Neuronal stem cell (in vitro differentiated cells): Measurements from ENCODE around the gene UIMC1.
"Not testable (repeated sequence)": the region's sequence is repeated elsewhere in the genome, so short reads cannot be mapped to it uniquely, and the experiment has no call there.

Experiments
- DNase-seq: peaks from one replicate; pipeline ENCODE4 v3.0.0-alpha.2; 2013; ENCODE audit warnings: low spot score
- H2AFZ ChIP-seq: one replicate; pipeline ENCODE4 v1.6.1; 2013; ENCODE audit warnings: mild to moderate bottlenecking, low read length, inconsistent platforms
- H2AK5ac ChIP-seq: 2 replicates; pipeline ENCODE4 v1.6.1; 2013; ENCODE audit warnings: low read depth, mild to moderate bottlenecking, inconsistent platforms, low read length, moderate library complexity, mixed read lengths
- H2BK120ac ChIP-seq: 2 replicates; pipeline ENCODE4 v1.6.1; 2013; ENCODE audit warnings: low read depth, mild to moderate bottlenecking, inconsistent platforms, low read length, moderate library complexity, mixed read lengths
- H2BK12ac ChIP-seq: one replicate; pipeline ENCODE4 v1.6.1; 2013; ENCODE audit warnings: low read length, inconsistent platforms
- H2BK15ac ChIP-seq: 2 replicates; pipeline ENCODE4 v1.6.1; 2013; ENCODE audit warnings: mild to moderate bottlenecking, low read length, inconsistent platforms, mixed read lengths
- H2BK5ac ChIP-seq: one replicate; pipeline ENCODE4 v1.6.1; 2013; ENCODE audit warnings: inconsistent platforms, mild to moderate bottlenecking, low read length, moderate library complexity
- H3K14ac ChIP-seq: one replicate; pipeline ENCODE4 v1.6.1; 2013; ENCODE audit warnings: low read length, inconsistent platforms
- H3K18ac ChIP-seq: 2 replicates; pipeline ENCODE4 v1.6.1; 2013; ENCODE audit warnings: low read length, inconsistent platforms
- H3K23ac ChIP-seq: 2 replicates; pipeline ENCODE4 v1.6.1; 2013; ENCODE audit warnings: low read depth, mild to moderate bottlenecking, mixed read lengths, low read length, inconsistent platforms; ENCODE audit not compliant: poor library complexity
- H3K27ac ChIP-seq: replicated peaks from 3 replicates; pipeline ENCODE4 v1.5.1; 2013; ENCODE audit warnings: low read length, inconsistent platforms
- H3K27me3 ChIP-seq, 3 experiments: 2 replicates each; pipeline ENCODE4 v1.6.1; 2013; ENCODE audit warnings: low read length in 3 of 3, mild to moderate bottlenecking in 2 of 3, inconsistent platforms in 1 of 3, low read depth in 1 of 3, mixed read lengths in 1 of 3, moderate library complexity in 1 of 3; ENCODE audit not compliant: control insufficient read depth in 3 of 3, insufficient read depth in 3 of 3
- H3K36me3 ChIP-seq, 2 donors: replicated peaks in 1 of 2; 2 replicates each; pipeline ENCODE4 v1.6.1; 2013; ENCODE audit warnings: low read length in 2 of 2; ENCODE audit not compliant: control insufficient read depth in 2 of 2, insufficient read depth in 2 of 2
- H3K4ac ChIP-seq: 2 replicates; pipeline ENCODE4 v1.6.1; 2013; ENCODE audit warnings: inconsistent platforms, mild to moderate bottlenecking, low read length, moderate library complexity
- H3K4me1 ChIP-seq, 2 donors: 1 replicate in 1 of 2; 2 replicates in 1 of 2; pipeline ENCODE4 v1.6.1; 2013; ENCODE audit warnings: low read length in 2 of 2, low read depth in 1 of 2; ENCODE audit not compliant: control insufficient read depth in 2 of 2, insufficient read depth in 1 of 2
- H3K4me2 ChIP-seq: one replicate; pipeline ENCODE4 v1.6.1; 2013; ENCODE audit warnings: mild to moderate bottlenecking, low read length, inconsistent platforms; ENCODE audit not compliant: insufficient read depth, poor library complexity, severe bottlenecking
- H3K4me3 ChIP-seq, 2 donors: 2 replicates each; pipeline ENCODE4 v1.5.1; 2013; ENCODE audit warnings: low read length in 2 of 2, mild to moderate bottlenecking in 2 of 2, inconsistent platforms in 1 of 2, moderate library complexity in 1 of 2
- H3K79me1 ChIP-seq: one replicate; pipeline ENCODE4 v1.6.1; 2013; ENCODE audit warnings: low read depth, mild to moderate bottlenecking, inconsistent platforms, low read length, moderate library complexity
- H3K9ac ChIP-seq: one replicate; pipeline ENCODE4 v1.6.1; 2013; ENCODE audit warnings: mild to moderate bottlenecking, low read depth, low read length, inconsistent platforms; ENCODE audit not compliant: poor library complexity
- H3K9me3 ChIP-seq, 2 donors: replicated peaks in 1 of 2; 2 replicates each; pipeline versions ENCODE3 to v1.6.1; 2013; ENCODE audit warnings: low read length in 2 of 2, mild to moderate bottlenecking in 2 of 2, inconsistent platforms in 1 of 2, low read depth in 1 of 2, mixed read lengths in 1 of 2, moderate library complexity in 1 of 2; ENCODE audit not compliant: control insufficient read depth in 2 of 2, insufficient read depth in 1 of 2
- H4K8ac ChIP-seq: one replicate; pipeline ENCODE4 v1.6.1; 2013; ENCODE audit warnings: low read depth, mild to moderate bottlenecking, inconsistent platforms, low read length, moderate library complexity
- H4K91ac ChIP-seq: one replicate; pipeline ENCODE4 v1.6.1; 2013; ENCODE audit warnings: low read length, low read depth, mild to moderate bottlenecking, inconsistent platforms; ENCODE audit not compliant: poor library complexity
- WGBS, 2 donors: extraction: QIAGEN DNeasy Blood & Tissue Kit; methylation state at CpG; one replicate each; pipeline ENCODE4 v1.1.7; 2013; ENCODE audit warnings: missing lambda C conversion rate in 2 of 2, mixed read lengths in 1 of 2; ENCODE audit not compliant: insufficient read length in 2 of 2, insufficient replicate concordance in 1 of 2; ENCODE audit errors: extremely low coverage in 2 of 2; 5-methylcytosine and 5-hydroxymethylcytosine counted together

The UIMC1 gene

GRCh38 chr5:176984176-176984575, 22.4 kb downstream of the UIMC1 start:
- H2AFZ ChIP-seq, H3K27ac ChIP-seq, H2BK5ac ChIP-seq, H3K27me3 ChIP-seq, H2BK15ac ChIP-seq, H3K4me1 ChIP-seq, H3K23ac ChIP-seq, H4K8ac ChIP-seq, H2AK5ac ChIP-seq, H3K9ac ChIP-seq, H4K91ac ChIP-seq, H3K79me1 ChIP-seq, H3K4me2 ChIP-seq, H2BK120ac ChIP-seq, H3K4me3 ChIP-seq, H3K14ac ChIP-seq, H3K4ac ChIP-seq, H2BK12ac ChIP-seq, H3K18ac ChIP-seq, DNase-seq: not testable (repeated sequence)
- no CpG with 5 or more reads among the region's 28 CpGs for WGBS, 2 donors
- Histone ChIP-seq H3K9me3 (peaks cover 2 to 15% of the 10 kb centered on the region in 2 donors), H3K36me3 (peaks cover 16 to 38% of the 10 kb centered on the region in 2 donors)

DNA sequence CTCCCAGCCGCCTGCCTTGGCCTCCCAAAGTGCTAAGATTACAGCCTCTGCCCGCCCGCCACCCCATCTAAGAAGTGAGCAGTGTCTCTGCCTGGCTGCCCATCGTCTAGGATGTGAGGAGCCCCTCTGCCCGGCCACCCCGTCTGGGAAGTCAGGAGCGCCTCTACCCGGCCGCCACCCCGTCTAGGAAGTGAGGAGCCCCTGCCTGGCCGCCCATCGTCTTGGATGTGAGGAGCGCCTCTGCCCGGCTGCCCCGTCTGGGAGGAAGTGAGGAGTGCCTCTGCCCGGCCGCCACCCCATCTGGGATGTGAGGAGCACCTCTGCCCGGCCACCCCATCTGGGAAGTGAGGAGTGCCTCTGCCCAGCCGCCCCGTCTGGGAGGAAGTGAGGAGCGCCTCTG, 23.0 kb downstream of the UIMC1 start:
- not testable (repeated sequence) for H4K8ac ChIP-seq, H3K27ac ChIP-seq, H2BK12ac ChIP-seq, H3K4me3 ChIP-seq, DNase-seq, H2BK5ac ChIP-seq, H3K9ac ChIP-seq, H2AK5ac ChIP-seq, H2AFZ ChIP-seq, H3K79me1 ChIP-seq, H3K4me1 ChIP-seq, H3K4ac ChIP-seq, H3K4me2 ChIP-seq, H3K27me3 ChIP-seq, H3K18ac ChIP-seq, H2BK120ac ChIP-seq, H3K14ac ChIP-seq, H3K23ac ChIP-seq, H4K91ac ChIP-seq, H2BK15ac ChIP-seq
- Histone ChIP-seq H3K36me3 (peaks cover 16 to 44% of the 10 kb centered on the region in 2 donors), H3K9me3 (peaks cover 2 to 15% of the 10 kb centered on the region in 2 donors)
- no CpG with 5 or more reads among the region's 21 CpGs for WGBS, 2 donors

DNA sequence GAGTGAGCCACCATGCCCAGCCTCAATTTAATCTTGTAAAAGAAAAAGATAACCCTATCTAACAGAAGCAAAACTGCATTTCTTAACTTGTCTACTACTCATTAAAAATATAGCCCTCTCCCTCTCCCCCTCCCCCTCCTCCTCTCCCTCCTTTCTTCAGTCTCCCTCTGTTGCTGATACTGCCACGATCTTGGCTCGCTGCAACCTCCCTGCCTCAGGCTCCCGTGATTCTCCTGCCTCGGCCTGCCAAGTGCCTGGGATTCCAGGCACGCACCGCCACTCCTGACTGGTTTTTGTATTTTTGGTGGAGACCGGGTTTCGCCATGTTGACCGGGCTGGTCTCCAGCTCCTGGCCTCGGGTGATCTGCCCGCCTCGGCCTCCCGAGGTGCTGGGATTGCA, 23.5 kb downstream of the UIMC1 start:
- not testable (repeated sequence) for H3K9ac ChIP-seq, H2BK120ac ChIP-seq, H2BK15ac ChIP-seq, H3K4ac ChIP-seq, H2AFZ ChIP-seq, H4K8ac ChIP-seq, H2BK12ac ChIP-seq, H2AK5ac ChIP-seq, H3K79me1 ChIP-seq, H3K23ac ChIP-seq, H3K4me2 ChIP-seq, H4K91ac ChIP-seq, DNase-seq, H3K27ac ChIP-seq, H3K27me3 ChIP-seq, H3K4me1 ChIP-seq, H3K14ac ChIP-seq, H2BK5ac ChIP-seq, H3K18ac ChIP-seq, H3K4me3 ChIP-seq
- WGBS, 2 donors, result no CpG with 5 or more reads among the region's 13 CpGs
- Histone ChIP-seq H3K36me3 (peaks cover 16 to 44% of the 10 kb centered on the region in 2 donors), H3K9me3 (peaks cover 2 to 13% of the 10 kb centered on the region in 2 donors)

DNA sequence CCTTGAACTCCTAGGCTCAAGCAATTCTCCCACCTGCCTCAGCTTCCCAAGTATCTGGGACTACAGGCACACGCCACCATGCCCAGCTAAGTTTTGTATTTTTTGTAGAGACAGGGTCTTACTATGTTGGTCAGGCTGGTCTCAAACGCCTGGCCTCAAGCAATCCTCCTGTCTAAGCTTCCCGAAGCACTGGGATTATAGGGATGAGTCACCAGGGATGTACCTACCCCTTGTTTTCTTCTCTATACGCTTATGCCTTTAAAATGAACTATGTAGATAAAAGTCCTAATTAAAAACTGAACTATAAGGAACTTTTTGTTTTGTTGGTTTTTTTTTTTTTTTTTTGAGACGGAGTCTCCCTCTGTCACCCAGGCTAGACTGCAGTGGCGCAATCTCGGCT, 25.8 kb downstream of the UIMC1 start:
- no peaks in the 10 kb centered on the region for H3K27me3 ChIP-seq
- H2BK120ac ChIP-seq, result no peak overlapping the region
- H2BK15ac ChIP-seq, result no peak overlapping the region
- no peak overlapping the region for H3K23ac ChIP-seq
- no peak overlapping the region for H3K14ac ChIP-seq
- no peak overlapping the region for H3K18ac ChIP-seq
- no peak overlapping the region for H2BK5ac ChIP-seq
- H2AFZ ChIP-seq, result no peak overlapping the region
- H3K27ac ChIP-seq, result no peak overlapping the region
- no peak overlapping the region for H3K9ac ChIP-seq
- no peak overlapping the region for H2BK12ac ChIP-seq
- H3K79me1 ChIP-seq, result peaks cover 6% of the 10 kb centered on the region
- H3K4ac ChIP-seq, result no peak overlapping the region
- H2AK5ac ChIP-seq, result no peak overlapping the region
- peaks cover 2 to 11% of the 10 kb centered on the region in 2 donors for H3K9me3 ChIP-seq
- H3K4me3 ChIP-seq, result no peak overlapping the region
- peaks cover 14 to 53% of the 10 kb centered on the region in 2 donors for H3K36me3 ChIP-seq
- WGBS, 2 donors, result no CpG with 5 or more reads among the region's 7 CpGs
- no peak overlapping the region for H4K8ac ChIP-seq
- DNase-seq, result no peak
- no peak overlapping the region for H3K4me2 ChIP-seq
- H3K4me1 ChIP-seq, result no peaks in the 10 kb centered on the region
- no peak overlapping the region for H4K91ac ChIP-seq
